ENCODE measurements around the gene ITGAE. TPM values are rescaled to one million over a fixed set of nuclear protein-coding genes. Genes with fewer than 3 reads are reported as not detected.
"Not testable (repeated sequence)": the region's sequence is repeated elsewhere in the genome, so short reads cannot be mapped to it uniquely, and the experiment has no call there.

The ITGAE gene
- total and polyA plus RNA-seq, 5 donors from 2014 or later = 14.2 to 46.4 (median 36.9) TPM

DNA sequence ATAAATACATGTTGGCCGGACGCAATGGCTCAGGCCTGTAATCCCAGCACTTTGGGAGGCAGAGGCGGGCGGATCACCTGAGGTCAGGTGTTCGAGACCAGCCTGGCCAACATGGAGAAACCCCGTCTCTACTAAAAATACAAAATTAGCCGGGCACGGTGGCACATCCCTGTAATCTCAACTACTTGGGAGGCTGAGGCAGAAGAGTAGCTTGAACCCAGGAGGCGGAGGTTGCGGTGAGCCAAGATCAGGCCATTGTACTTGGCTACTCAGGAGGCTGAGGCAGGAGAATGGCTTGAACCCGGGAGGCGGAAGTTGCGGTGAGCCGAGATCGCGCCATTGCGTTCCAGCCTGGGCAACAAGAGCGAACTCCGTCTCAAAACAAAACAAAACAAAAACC lies 43.6 kb upstream of the ITGAE start:
- not testable (repeated sequence) for DNase-seq; ATAC-seq (ENCODE audit: low read depth in 2 of 2); H3K27ac ChIP-seq (ENCODE audit: insufficient read depth, low read length, poor library complexity, severe bottlenecking); H3K9me3 Mint-ChIP-seq; H3K9me3 ChIP-seq (ENCODE audit: control insufficient read depth in 2 of 2, low read length in 2 of 2); H3K27me3 ChIP-seq (ENCODE audit: control insufficient read depth, insufficient read depth, low read length)
- Mint-ChIP-seq H3K36me3 (peaks cover 21% of the 10 kb centered on the region), H3K27ac (peak overlapping the region in 1 of 3 donors; percentile 48), H3K4me3 (peak overlapping the region; percentile 63 to 95 (median 94)), H3K27me3 (peaks cover 10% of the 10 kb centered on the region), H3K4me1 (peaks cover 15 to 47% (median 35%) of the 10 kb centered on the region in 4 donors)
- Histone ChIP-seq H3K36me3 (ENCODE audit: control insufficient read depth, insufficient read depth, low read length) (peaks cover 24% of the 10 kb centered on the region), H3K4me1 (ENCODE audit: control insufficient read depth, insufficient read depth, low read length, poor library complexity, severe bottlenecking) (peaks cover 18% of the 10 kb centered on the region), H3K4me3 (ENCODE audit: low read depth, low read length) (peak overlapping the region; percentile 82)

DNA sequence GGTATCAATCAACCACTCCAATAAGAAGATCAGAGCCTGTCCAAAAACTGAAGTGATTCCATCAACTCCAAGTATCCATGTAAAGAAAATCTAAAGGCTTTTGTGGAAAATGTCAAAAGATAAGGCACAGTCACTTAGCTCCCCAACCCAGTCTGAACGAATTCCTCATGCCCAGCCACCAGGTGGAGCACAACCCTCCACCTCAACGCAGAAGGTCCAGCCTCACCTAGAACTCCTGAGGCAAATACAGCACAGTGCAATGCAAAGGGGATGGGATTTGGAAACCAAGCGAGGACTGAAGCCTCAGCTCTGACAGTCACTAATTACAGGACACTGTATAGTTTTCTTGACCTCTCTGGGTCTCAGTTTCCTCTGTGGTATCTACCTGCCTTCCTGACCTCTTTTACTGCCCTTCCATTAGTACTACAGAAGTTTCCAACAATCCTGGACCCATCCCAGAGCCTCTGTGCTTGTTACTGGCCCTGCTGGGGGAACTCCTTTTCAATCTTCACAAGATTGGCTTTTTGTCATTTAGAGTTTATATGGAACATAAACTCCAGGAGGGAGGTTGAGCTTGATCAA lies 43.0 kb upstream of the ITGAE start:
- Mint-ChIP-seq H3K9me3 (no peaks in the 10 kb centered on the region), H3K4me3 (peak overlapping the region; percentile 82 to 95 (median 94)), H3K27ac (peak overlapping the region; percentile 63 to 83 (median 72)), H3K4me1 (peaks cover 15 to 50% (median 35%) of the 10 kb centered on the region in 4 donors), H3K27me3 (peaks cover 9% of the 10 kb centered on the region), H3K36me3 (peaks cover 22% of the 10 kb centered on the region)
- no peaks in the 10 kb centered on the region for H3K27me3 ChIP-seq (ENCODE audit: control insufficient read depth, insufficient read depth, low read length)
- no peaks in the 10 kb centered on the region for H3K9me3 ChIP-seq (ENCODE audit: control insufficient read depth in 2 of 2, low read length in 2 of 2)
- H3K36me3 ChIP-seq (ENCODE audit: control insufficient read depth, insufficient read depth, low read length) = peaks cover 29% of the 10 kb centered on the region
- DNase-seq = peak in 2 of 3 donors; percentile 37 to 73
- no peak overlapping the region for H3K27ac ChIP-seq (ENCODE audit: insufficient read depth, low read length, poor library complexity, severe bottlenecking)
- H3K4me1 ChIP-seq (ENCODE audit: control insufficient read depth, insufficient read depth, low read length, poor library complexity, severe bottlenecking) = peaks cover 18% of the 10 kb centered on the region
- peak overlapping the region; percentile 44 for H3K4me3 ChIP-seq (ENCODE audit: low read depth, low read length)
- no peak for ATAC-seq (ENCODE audit: low read depth in 2 of 2)

GRCh38 chr17:3838206-3838605 lies 37.2 kb upstream of the ITGAE start:
- Mint-ChIP-seq H3K9me3 (no peaks in the 10 kb centered on the region), H3K27me3 (no peaks in the 10 kb centered on the region), H3K4me3 (no peak overlapping the region), H3K4me1 (peaks cover 11 to 39% (median 28%) of the 10 kb centered on the region in 4 donors), H3K36me3 (peaks cover 42% of the 10 kb centered on the region), H3K27ac (peak overlapping the region in 1 of 3 donors; percentile 39)
- Histone ChIP-seq H3K27me3 (ENCODE audit: control insufficient read depth, insufficient read depth, low read length) (no peaks in the 10 kb centered on the region), H3K9me3 (ENCODE audit: control insufficient read depth in 2 of 2, low read length in 2 of 2) (no peaks in the 10 kb centered on the region), H3K27ac (ENCODE audit: insufficient read depth, low read length, poor library complexity, severe bottlenecking) (no peak overlapping the region), H3K4me3 (ENCODE audit: low read depth, low read length) (no peak overlapping the region), H3K4me1 (ENCODE audit: control insufficient read depth, insufficient read depth, low read length, poor library complexity, severe bottlenecking) (no peaks in the 10 kb centered on the region), H3K36me3 (ENCODE audit: control insufficient read depth, insufficient read depth, low read length) (peaks cover 70% of the 10 kb centered on the region)
- no peak for DNase-seq
- ATAC-seq (ENCODE audit: low read depth in 2 of 2) = no peak

- Mint-ChIP-seq H3K9me3 (no peaks in the 10 kb centered on the region), H3K27me3 (no peaks in the 10 kb centered on the region), H3K4me3 (no peak overlapping the region), H3K4me1 (peaks cover 11 to 39% (median 29%) of the 10 kb centered on the region in 4 donors), H3K36me3 (peaks cover 43% of the 10 kb centered on the region), H3K27ac (no peak overlapping the region)
- H3K4me1 ChIP-seq (ENCODE audit: control insufficient read depth, insufficient read depth, low read length, poor library complexity, severe bottlenecking) = no peaks in the 10 kb centered on the region
- ATAC-seq (ENCODE audit: low read depth in 2 of 2) (no peak), DNase-seq (no peak)
- no peak overlapping the region for H3K27ac ChIP-seq (ENCODE audit: insufficient read depth, low read length, poor library complexity, severe bottlenecking)
- H3K4me3 ChIP-seq (ENCODE audit: low read depth, low read length) = no peak overlapping the region
- peaks cover 65% of the 10 kb centered on the region for H3K36me3 ChIP-seq (ENCODE audit: control insufficient read depth, insufficient read depth, low read length)
- no peaks in the 10 kb centered on the region for H3K27me3 ChIP-seq (ENCODE audit: control insufficient read depth, insufficient read depth, low read length)
- H3K9me3 ChIP-seq (ENCODE audit: control insufficient read depth in 2 of 2, low read length in 2 of 2) = no peaks in the 10 kb centered on the region
Measured at GRCh38 chr17:3836551-3836950, 35.6 kb upstream of the ITGAE start.

DNA sequence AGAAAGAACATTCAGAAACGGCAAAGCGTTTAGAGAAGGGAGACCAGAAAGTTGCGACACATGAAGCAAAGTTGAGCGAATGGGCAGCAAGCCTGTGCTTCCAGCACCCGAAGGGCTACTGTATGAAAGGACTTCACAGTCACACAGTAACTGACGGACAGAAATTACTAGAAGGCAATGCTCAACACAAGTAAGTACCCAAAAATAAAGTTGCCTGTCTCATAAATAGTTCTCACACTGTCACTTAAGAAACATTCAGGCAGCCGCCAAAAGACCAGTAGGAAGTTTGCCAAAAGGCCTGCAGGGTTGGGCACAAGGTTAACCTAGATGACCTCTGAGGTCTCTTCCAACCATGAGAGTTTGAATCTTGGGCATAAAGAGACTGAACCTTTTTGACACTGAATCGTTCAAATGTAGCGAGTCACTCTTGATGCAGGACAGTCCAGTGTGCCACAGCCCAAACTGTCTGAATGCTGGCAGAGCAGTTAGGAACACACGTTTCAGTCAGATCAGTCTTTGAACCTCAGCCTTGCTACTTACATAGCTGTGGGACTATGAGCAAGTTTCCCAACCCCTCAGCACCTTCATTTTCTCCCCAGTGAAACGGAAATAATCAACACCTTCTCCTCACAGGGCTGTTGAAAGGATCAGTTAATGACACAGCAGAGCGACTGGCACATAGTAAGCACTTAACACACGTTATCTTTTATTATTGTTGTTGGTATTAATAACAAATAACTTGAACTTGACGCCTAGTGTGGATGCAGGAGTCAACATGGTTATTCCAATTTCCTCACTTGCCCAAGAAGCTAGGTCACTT lies 34.6 kb upstream of the ITGAE start:
- Mint-ChIP-seq H3K4me3 (no peak overlapping the region), H3K4me1 (peaks cover 8 to 30% (median 23%) of the 10 kb centered on the region in 4 donors), H3K9me3 (no peaks in the 10 kb centered on the region), H3K27ac (no peak overlapping the region), H3K36me3 (peaks cover 41% of the 10 kb centered on the region), H3K27me3 (no peaks in the 10 kb centered on the region)
- no peaks in the 10 kb centered on the region for H3K27me3 ChIP-seq (ENCODE audit: control insufficient read depth, insufficient read depth, low read length)
- H3K4me3 ChIP-seq (ENCODE audit: low read depth, low read length) = no peak overlapping the region
- no peaks in the 10 kb centered on the region for H3K9me3 ChIP-seq (ENCODE audit: control insufficient read depth in 2 of 2, low read length in 2 of 2)
- no peak overlapping the region for H3K27ac ChIP-seq (ENCODE audit: insufficient read depth, low read length, poor library complexity, severe bottlenecking)
- peaks cover 57% of the 10 kb centered on the region for H3K36me3 ChIP-seq (ENCODE audit: control insufficient read depth, insufficient read depth, low read length)
- H3K4me1 ChIP-seq (ENCODE audit: control insufficient read depth, insufficient read depth, low read length, poor library complexity, severe bottlenecking) = no peaks in the 10 kb centered on the region
- DNase-seq (no peak), ATAC-seq (ENCODE audit: low read depth in 2 of 2) (no peak)

- Mint-ChIP-seq H3K27ac (peak overlapping the region in 1 of 3 donors; percentile 53), H3K4me1 (peaks cover 6 to 23% (median 19%) of the 10 kb centered on the region in 4 donors), H3K36me3 (peaks cover 33% of the 10 kb centered on the region), H3K27me3 (no peaks in the 10 kb centered on the region), H3K9me3 (no peaks in the 10 kb centered on the region), H3K4me3 (no peak overlapping the region)
- Histone ChIP-seq H3K36me3 (ENCODE audit: control insufficient read depth, insufficient read depth, low read length) (peaks cover 54% of the 10 kb centered on the region), H3K4me3 (ENCODE audit: low read depth, low read length) (no peak overlapping the region), H3K4me1 (ENCODE audit: control insufficient read depth, insufficient read depth, low read length, poor library complexity, severe bottlenecking) (no peaks in the 10 kb centered on the region), H3K9me3 (ENCODE audit: control insufficient read depth in 2 of 2, low read length in 2 of 2) (no peaks in the 10 kb centered on the region), H3K27me3 (ENCODE audit: control insufficient read depth, insufficient read depth, low read length) (no peaks in the 10 kb centered on the region), H3K27ac (ENCODE audit: insufficient read depth, low read length, poor library complexity, severe bottlenecking) (no peak overlapping the region)
- no peak for DNase-seq
- no peak for ATAC-seq (ENCODE audit: low read depth in 2 of 2)
Measured at GRCh38 chr17:3834811-3835210, 33.8 kb upstream of the ITGAE start.

GRCh38 chr17:3828852-3829232 lies 27.9 kb upstream of the ITGAE start:
- Histone ChIP-seq H3K4me1 (ENCODE audit: control insufficient read depth, insufficient read depth, low read length, poor library complexity, severe bottlenecking) (no peaks in the 10 kb centered on the region), H3K36me3 (ENCODE audit: control insufficient read depth, insufficient read depth, low read length) (peaks cover 60% of the 10 kb centered on the region), H3K9me3 (ENCODE audit: control insufficient read depth in 2 of 2, low read length in 2 of 2) (no peaks in the 10 kb centered on the region), H3K27ac (ENCODE audit: insufficient read depth, low read length, poor library complexity, severe bottlenecking) (no peak overlapping the region), H3K27me3 (ENCODE audit: control insufficient read depth, insufficient read depth, low read length) (no peaks in the 10 kb centered on the region), H3K4me3 (ENCODE audit: low read depth, low read length) (no peak overlapping the region)
- Mint-ChIP-seq H3K4me3 (no peak overlapping the region), H3K9me3 (no peaks in the 10 kb centered on the region), H3K27me3 (no peaks in the 10 kb centered on the region), H3K36me3 (peaks cover 37% of the 10 kb centered on the region), H3K27ac (peak overlapping the region in 1 of 3 donors; percentile 3), H3K4me1 (peaks cover 7 to 10% (median 9%) of the 10 kb centered on the region in 4 donors)
- ATAC-seq (ENCODE audit: low read depth in 2 of 2) = no peak
- DNase-seq = no peak
